ENCODE data around the gene SUSD6.
"Not testable (repeated sequence)": the region's sequence is repeated elsewhere in the genome, so short reads cannot be mapped to it uniquely, and the experiment has no call there.

SUSD6 gene

GRCh38 chr14:69625299-69626131 is 14.1 kb downstream of the SUSD6 start:
- peak; percentile 57 for DNase-seq

GRCh38 chr14:69626132-69626500 is 14.7 kb downstream of the SUSD6 start:
- DNase-seq = no peak

GRCh38 chr14:69629225-69630127 is 18.1 kb downstream of the SUSD6 start:
- no peak for DNase-seq

GRCh38 chr14:69630360-69630759 is 19.0 kb downstream of the SUSD6 start:
- DNase-seq = no peak

- DNase-seq = no peak
These were observed 20.1 kb downstream of the SUSD6 start for GRCh38 chr14:69631509-69631908.

- DNase-seq = no peak
These were observed 20.8 kb downstream of the SUSD6 start for GRCh38 chr14:69632164-69632563.

- DNase-seq = no peak
These were observed 21.3 kb downstream of the SUSD6 start for GRCh38 chr14:69632593-69633151.

GRCh38 chr14:69633238-69633637 is 21.8 kb downstream of the SUSD6 start:
- DNase-seq = no peak

GRCh38 chr14:69635981-69636639 is 24.7 kb downstream of the SUSD6 start:
- DNase-seq = no peak

GRCh38 chr14:69636718-69637480 is 25.5 kb downstream of the SUSD6 start:
- DNase-seq = no peak

- DNase-seq = no peak
These were observed 26.2 kb downstream of the SUSD6 start for GRCh38 chr14:69637503-69638031.

GRCh38 chr14:69640931-69641330 is 29.5 kb downstream of the SUSD6 start:
- DNase-seq = no peak

- DNase-seq = not testable (repeated sequence)
These were observed 30.9 kb downstream of the SUSD6 start for GRCh38 chr14:69642212-69642793.

- DNase-seq = no peak
These were observed 32.2 kb downstream of the SUSD6 start for GRCh38 chr14:69643430-69644200.

- no peak for DNase-seq
These were observed 33.4 kb downstream of the SUSD6 start for GRCh38 chr14:69644814-69645213.

- DNase-seq = no peak
These were observed 35.8 kb downstream of the SUSD6 start for GRCh38 chr14:69647213-69647612.

- not testable (repeated sequence) for DNase-seq
These were observed 36.2 kb downstream of the SUSD6 start for GRCh38 chr14:69647642-69648041.

GRCh38 chr14:69648480-69649451 is 37.4 kb downstream of the SUSD6 start:
- DNase-seq = no peak

- no peak for DNase-seq
These were observed 39.6 kb downstream of the SUSD6 start for GRCh38 chr14:69650948-69651369.

Measured in T-helper 9 cell (primary cell).